DMS79 treated with DMSO at 0.1 percent for 48 hours (cell line): ENCODE results near the gene DOCK3.
A peak's percentile ranks its signal among the peaks of the same experiment; 100 is the strongest.
"Not testable (repeated sequence)": the region's sequence is repeated elsewhere in the genome, so short reads cannot be mapped to it uniquely, and the experiment has no call there.

Source experiments
- DNase-seq: peaks from one replicate; lab custom pipeline; 2025; lab: John Stamatoyannopoulos, UW

The DOCK3 gene

GRCh38 chr3:50982540-50983325 lies 308.0 kb downstream of the DOCK3 start:
- DNase-seq: no peak

GRCh38 chr3:50983887-50984286 lies 309.2 kb downstream of the DOCK3 start:
- no peak for DNase-seq

GRCh38 chr3:50985893-50986292 lies 311.2 kb downstream of the DOCK3 start:
- no peak for DNase-seq

- no peak for DNase-seq
Observed at GRCh38 chr3:50986726-50987125, 312.0 kb downstream of the DOCK3 start.

- no peak for DNase-seq
Observed at GRCh38 chr3:50994537-50994936, 319.8 kb downstream of the DOCK3 start.

GRCh38 chr3:50995085-50995824 lies 320.5 kb downstream of the DOCK3 start:
- no peak for DNase-seq

GRCh38 chr3:51002495-51002894 lies 327.8 kb downstream of the DOCK3 start:
- no peak for DNase-seq

GRCh38 chr3:51004235-51004634 lies 329.5 kb downstream of the DOCK3 start:
- no peak for DNase-seq

- DNase-seq: no peak
Observed at GRCh38 chr3:51024121-51024520, 349.4 kb downstream of the DOCK3 start.

GRCh38 chr3:51024765-51025632 lies 350.3 kb downstream of the DOCK3 start:
- peak; percentile 62 for DNase-seq

GRCh38 chr3:51031666-51032065 lies 356.9 kb downstream of the DOCK3 start:
- no peak for DNase-seq

- no peak for DNase-seq
Observed at GRCh38 chr3:51035630-51036029, 360.9 kb downstream of the DOCK3 start.

GRCh38 chr3:51044982-51045381 lies 370.3 kb downstream of the DOCK3 start:
- no peak for DNase-seq

GRCh38 chr3:51052562-51052961 lies 377.8 kb downstream of the DOCK3 start:
- DNase-seq: no peak

GRCh38 chr3:51057121-51057520 lies 382.4 kb downstream of the DOCK3 start:
- no peak for DNase-seq

- DNase-seq: no peak
Observed at GRCh38 chr3:51063053-51063452, 388.3 kb downstream of the DOCK3 start.

GRCh38 chr3:51075221-51075775 lies 400.6 kb downstream of the DOCK3 start:
- DNase-seq: no peak

- no peak for DNase-seq
Observed at GRCh38 chr3:51082363-51082762, 407.6 kb downstream of the DOCK3 start.

- no peak for DNase-seq
Observed at GRCh38 chr3:51083490-51083889, 408.8 kb downstream of the DOCK3 start.

- DNase-seq: not testable (repeated sequence)
Observed at GRCh38 chr3:51092141-51092540, 417.4 kb downstream of the DOCK3 start.

GRCh38 chr3:51094838-51095237 lies 420.1 kb downstream of the DOCK3 start:
- DNase-seq: not testable (repeated sequence)
